Dermis blood vessel endothelial cell (primary cell): ENCODE measurements around the gene UVSSA. TPM values are rescaled to one million over a fixed set of nuclear protein-coding genes. Genes with fewer than 3 reads are reported as not detected.
A peak's percentile ranks its signal among the peaks of the same experiment; 100 is the strongest.

Source experiments
- DNase-seq: peaks from one replicate; pipeline ENCODE4 v3.0.0; 2010
- total RNA-seq: library from RNA; depleted of rRNA; stranded (reverse); fragments of >200 nt; gene quantifications from 2 replicates; pipeline ENCODE4 v1.2.3, GENCODE V29; 2014

UVSSA gene
- total RNA-seq: 6.1 and 6.5 TPM in 2 replicates

- DNase-seq: peak; percentile 100
Observed at GRCh38 chr4:1346781-1347409, at the start of gene UVSSA. TSS of gene UVSSA (plus strand) at chr4:1347208. CDS start at chr4:1348092, 884 bp downstream.

- DNase-seq: no peak
Observed at GRCh38 chr4:1297456-1298325, 49.3 kb upstream of the UVSSA start.

- DNase-seq: no peak
Observed at GRCh38 chr4:1298461-1298860, 48.5 kb upstream of the UVSSA start.

GRCh38 chr4:1299301-1299860 lies 47.6 kb upstream of the UVSSA start:
- DNase-seq: no peak

GRCh38 chr4:1300466-1301455 lies 46.2 kb upstream of the UVSSA start:
- no peak for DNase-seq

- DNase-seq: no peak
Observed at GRCh38 chr4:1302159-1302558, 44.8 kb upstream of the UVSSA start.

- DNase-seq: no peak
Observed at GRCh38 chr4:1305261-1305711, 41.7 kb upstream of the UVSSA start.

- no peak for DNase-seq
Observed at GRCh38 chr4:1305781-1306455, 41.1 kb upstream of the UVSSA start.

- no peak for DNase-seq
Observed at GRCh38 chr4:1307951-1308735, 38.9 kb upstream of the UVSSA start.

- DNase-seq: peak; percentile 68
Observed at GRCh38 chr4:1309261-1310010, 37.6 kb upstream of the UVSSA start.

GRCh38 chr4:1310031-1310795 lies 36.8 kb upstream of the UVSSA start:
- DNase-seq: no peak

- DNase-seq: peak; percentile 24
Observed at GRCh38 chr4:1310796-1311631, 36.0 kb upstream of the UVSSA start.

GRCh38 chr4:1312821-1313640 lies 34.0 kb upstream of the UVSSA start:
- DNase-seq: no peak

- no peak for DNase-seq
Observed at GRCh38 chr4:1315306-1315705, 31.7 kb upstream of the UVSSA start.

- DNase-seq: no peak
Observed at GRCh38 chr4:1315836-1316536, 31.0 kb upstream of the UVSSA start.

GRCh38 chr4:1316537-1317168 lies 30.4 kb upstream of the UVSSA start:
- DNase-seq: no peak
